ENCODE data around the gene JARID2.

Gene JARID2

GRCh38 chr6:15254070-15254975 lies 8.5 kb downstream of the JARID2 start:
- TF ChIP-seq EZH2 (optimal IDR thresholded peaks at IDR 0.05; ENCODE audit: low read depth, low read length) (no peak), EZH2phosphoT487 (IDR thresholded peaks at IDR 0.05; ENCODE audit: low read length) (no peak)
- TF ChIP-seq, protein P1, sequence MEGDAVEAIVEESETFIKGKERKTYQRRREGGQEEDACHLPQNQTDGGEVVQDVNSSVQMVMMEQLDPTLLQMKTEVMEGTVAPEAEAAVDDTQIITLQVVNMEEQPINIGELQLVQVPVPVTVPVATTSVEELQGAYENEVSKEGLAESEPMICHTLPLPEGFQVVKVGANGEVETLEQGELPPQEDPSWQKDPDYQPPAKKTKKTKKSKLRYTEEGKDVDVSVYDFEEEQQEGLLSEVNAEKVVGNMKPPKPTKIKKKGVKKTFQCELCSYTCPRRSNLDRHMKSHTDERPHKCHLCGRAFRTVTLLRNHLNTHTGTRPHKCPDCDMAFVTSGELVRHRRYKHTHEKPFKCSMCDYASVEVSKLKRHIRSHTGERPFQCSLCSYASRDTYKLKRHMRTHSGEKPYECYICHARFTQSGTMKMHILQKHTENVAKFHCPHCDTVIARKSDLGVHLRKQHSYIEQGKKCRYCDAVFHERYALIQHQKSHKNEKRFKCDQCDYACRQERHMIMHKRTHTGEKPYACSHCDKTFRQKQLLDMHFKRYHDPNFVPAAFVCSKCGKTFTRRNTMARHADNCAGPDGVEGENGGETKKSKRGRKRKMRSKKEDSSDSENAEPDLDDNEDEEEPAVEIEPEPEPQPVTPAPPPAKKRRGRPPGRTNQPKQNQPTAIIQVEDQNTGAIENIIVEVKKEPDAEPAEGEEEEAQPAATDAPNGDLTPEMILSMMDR (IDR thresholded peaks at IDR 0.05; ENCODE audit: low read length) = no peak
- peaks cover 3% of the 10 kb centered on the region; the same call in 1 of the 2 replicates for H3K36me3 ChIP-seq (replicated peaks; ENCODE audit: insufficient read depth, low read length)
- H3K27me3 ChIP-seq (replicated peaks; ENCODE audit: insufficient read depth, low read length) = no peaks in the 10 kb centered on the region
- H3K27ac ChIP-seq (ENCODE audit: low read length) = peak overlapping the region; percentile 78; the same call in 1 of the 2 replicates
- peaks cover 92% of the 10 kb centered on the region for H3K79me2 ChIP-seq (ENCODE audit: low read length)
- no peaks in the 10 kb centered on the region for H3K9me3 ChIP-seq (replicated peaks; ENCODE audit: insufficient read depth, low read length)
- no peaks in the 10 kb centered on the region for H4K20me1 ChIP-seq (ENCODE audit: insufficient read depth, low read length)
- H3K9me2 ChIP-seq (replicated peaks; ENCODE audit: insufficient read depth, low read length) = no peaks in the 10 kb centered on the region
- H3K4me3 ChIP-seq (ENCODE audit: low read length) = no peak overlapping the region
- H3F3A ChIP-seq (ENCODE audit: insufficient read depth, low read length) = peaks cover 24% of the 10 kb centered on the region
- H2AFZ ChIP-seq (ENCODE audit: low read length) = no peak overlapping the region
- H3K4me2 ChIP-seq (ENCODE audit: low read depth, low read length) = peak overlapping the region; percentile 71; the same call in 1 of the 2 replicates
- no peak overlapping the region for H3K9ac ChIP-seq (ENCODE audit: low read length)
- no peak for DNase-seq
- H3K4me1 ChIP-seq (ENCODE audit: low read length) = peaks cover 64% of the 10 kb centered on the region

DNA sequence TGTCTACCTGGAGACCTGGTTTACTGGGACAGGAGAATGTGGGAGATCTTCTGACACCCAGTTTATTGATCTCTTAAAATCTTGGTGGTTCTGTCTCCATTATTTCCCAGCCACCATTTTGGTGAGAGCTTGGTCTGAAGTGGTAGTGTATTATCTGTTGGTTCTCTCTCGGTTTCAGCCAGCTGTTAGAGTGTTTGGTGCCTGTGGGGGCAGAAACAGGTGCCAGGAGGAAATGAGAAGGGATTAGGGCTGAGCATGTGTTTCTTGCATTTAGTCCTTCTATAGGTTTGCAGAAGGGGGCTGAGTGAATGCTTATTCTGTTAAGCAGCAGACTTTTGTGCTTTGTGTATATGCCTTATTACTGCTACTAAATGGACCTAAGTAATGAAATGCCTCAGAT lies 9.6 kb downstream of the JARID2 start:
- peak overlapping the region; percentile 22 for H3K4me3 ChIP-seq (ENCODE audit: low read length)
- TF ChIP-seq, protein P1 (IDR thresholded peaks at IDR 0.05; ENCODE audit: low read length) = no peak
- no peak for TF ChIP-seq EZH2phosphoT487 (IDR thresholded peaks at IDR 0.05; ENCODE audit: low read length)
- TF ChIP-seq EZH2 (optimal IDR thresholded peaks at IDR 0.05; ENCODE audit: low read depth, low read length) = no peak

DNA sequence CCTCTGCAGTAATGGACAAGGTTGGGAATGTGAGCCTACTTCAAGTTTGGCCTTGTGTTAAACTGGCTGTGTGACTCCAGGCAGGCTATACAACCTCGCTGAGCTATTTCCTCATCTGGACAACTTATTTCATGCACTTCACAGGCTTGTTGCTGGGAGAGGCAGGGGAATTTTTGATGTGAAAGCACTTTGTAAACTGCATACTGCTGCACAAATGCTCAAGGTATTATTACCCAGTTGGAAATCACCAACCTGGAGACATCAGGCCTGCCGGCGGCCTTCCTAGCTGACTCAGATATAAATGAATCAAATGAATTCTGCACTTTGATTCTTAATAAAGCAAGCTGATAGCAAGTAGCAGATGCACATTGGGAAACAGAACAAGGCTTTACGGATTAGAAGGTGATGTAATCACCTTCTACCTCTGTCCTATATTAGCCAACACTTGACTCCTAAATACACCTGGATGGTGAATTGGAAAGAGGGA lies 10.1 kb downstream of the JARID2 start:
- H3K9ac ChIP-seq (ENCODE audit: low read length) = peak overlapping the region; percentile 49
- peaks cover 65% of the 10 kb centered on the region for H3K4me1 ChIP-seq (ENCODE audit: low read length)
- H4K20me1 ChIP-seq (ENCODE audit: insufficient read depth, low read length) = no peaks in the 10 kb centered on the region
- H3K79me2 ChIP-seq (ENCODE audit: low read length) = peaks cover 92% of the 10 kb centered on the region
- peak overlapping the region; percentile 78 for H3K27ac ChIP-seq (ENCODE audit: low read length)
- TF ChIP-seq EZH2 (optimal IDR thresholded peaks at IDR 0.05; ENCODE audit: low read depth, low read length) (no peak), EZH2phosphoT487 (IDR thresholded peaks at IDR 0.05; ENCODE audit: low read length) (no peak)
- TF ChIP-seq, protein P1 (IDR thresholded peaks at IDR 0.05; ENCODE audit: low read length) = no peak
- no peaks in the 10 kb centered on the region for H3K9me2 ChIP-seq (replicated peaks; ENCODE audit: insufficient read depth, low read length)
- H3K9me3 ChIP-seq (replicated peaks; ENCODE audit: insufficient read depth, low read length) = no peaks in the 10 kb centered on the region
- DNase-seq = peak; percentile 55
- H2AFZ ChIP-seq (ENCODE audit: low read length) = no peak overlapping the region
- H3F3A ChIP-seq (ENCODE audit: insufficient read depth, low read length) = peaks cover 23% of the 10 kb centered on the region
- H3K27me3 ChIP-seq (replicated peaks; ENCODE audit: insufficient read depth, low read length) = no peaks in the 10 kb centered on the region
- H3K4me2 ChIP-seq (ENCODE audit: low read depth, low read length) = peak overlapping the region; percentile 90
- H3K4me3 ChIP-seq (ENCODE audit: low read length) = peak overlapping the region; percentile 22
- peaks cover 3% of the 10 kb centered on the region; the same call in 1 of the 2 replicates for H3K36me3 ChIP-seq (replicated peaks; ENCODE audit: insufficient read depth, low read length)

More for the DNA sequence above, 9.6 kb downstream of the JARID2 start:
- DNase-seq = peak; percentile 90
- H3K36me3 ChIP-seq (replicated peaks; ENCODE audit: insufficient read depth, low read length) = peaks cover 3% of the 10 kb centered on the region; the same call in 1 of the 2 replicates
- peaks cover 65% of the 10 kb centered on the region for H3K4me1 ChIP-seq (ENCODE audit: low read length)
- no peak overlapping the region for H3K9ac ChIP-seq (ENCODE audit: low read length)
- no peaks in the 10 kb centered on the region for H3K9me3 ChIP-seq (replicated peaks; ENCODE audit: insufficient read depth, low read length)
- H3K27me3 ChIP-seq (replicated peaks; ENCODE audit: insufficient read depth, low read length) = no peaks in the 10 kb centered on the region
- H3K9me2 ChIP-seq (replicated peaks; ENCODE audit: insufficient read depth, low read length) = no peaks in the 10 kb centered on the region
- no peak overlapping the region for H2AFZ ChIP-seq (ENCODE audit: low read length)
- peak overlapping the region; percentile 78 for H3K27ac ChIP-seq (ENCODE audit: low read length)
- H4K20me1 ChIP-seq (ENCODE audit: insufficient read depth, low read length) = no peaks in the 10 kb centered on the region
- peaks cover 23% of the 10 kb centered on the region for H3F3A ChIP-seq (ENCODE audit: insufficient read depth, low read length)
- H3K79me2 ChIP-seq (ENCODE audit: low read length) = peaks cover 92% of the 10 kb centered on the region
- H3K4me2 ChIP-seq (ENCODE audit: low read depth, low read length) = peak overlapping the region; percentile 90
